Temporal lobe (tissue), 2 donors: ENCODE data around the gene NBPF15. TPM values are rescaled to one million over a fixed set of nuclear protein-coding genes. Genes with fewer than 3 reads are reported as not detected.

Experiments used
- small RNA-seq: library from RNA; depleted of rRNA; stranded (forward); fragments of <200 nt; gene quantifications from one replicate; pipeline ENCODE3, GENCODE V24; 2014; ENCODE audit warnings: low replicate concordance
- total RNA-seq: library from RNA; depleted of rRNA; stranded (reverse); fragments of >200 nt; gene quantifications from one replicate; pipeline ENCODE4 v1.2.3, GENCODE V29; 2014

Gene NBPF15
- total RNA-seq, 1 donor from 2014 or later: 26.8 TPM

Small RNA genes within 50 kb of the gene (small RNA-seq; reads per million reads assigned to genes)
- gene AC246785.4 (not detected), gene RNVU1-15 (9.8 reads per million, percentile 93 among the genes with 10 or more reads in this experiment)

Other genes with a start within 250 kb of the NBPF15 start
- gene PPIAL4E, start 88.0 kb downstream of the NBPF15 start, total RNA-seq: not detected
- 0.98 TPM for gene PPIAL4F, start 131.2 kb upstream of the NBPF15 start, total RNA-seq